B cell (primary cell): Measurements from ENCODE around the gene ATP2A1. TPM values are rescaled to one million over a fixed set of nuclear protein-coding genes. Genes with fewer than 3 reads are reported as not detected.

Source experiments
- ATAC-seq: fragments of 200-7000 bp; cut with Tn5 transposase; one replicate; pipeline ENCODE4 v1.10.0; 2021; ENCODE audit warnings: low read depth, mild to moderate bottlenecking, moderate number of reproducible peaks, moderate library complexity
- CTCF ChIA-PET: fragments of 350-600 bp; sonication (Branson Sonifier 250); formaldehyde crosslinking; loops from one replicate; lab custom pipeline; 2021; ENCODE audit warnings: antibody characterized with exemption, inconsistent platforms; lab: Charles Lee
- POLR2A ChIA-PET: fragments of 350-600 bp; sonication (Branson Sonifier 250); formaldehyde crosslinking; loops from one replicate; lab custom pipeline; 2021; ENCODE audit warnings: antibody characterized with exemption; lab: Charles Lee
- DNase-seq: peaks from one replicate; pipeline ENCODE4 v3.0.0; 2013
- H2AFZ ChIP-seq: 2 replicates; pipeline ENCODE4 v1.6.1; 2012; ENCODE audit warnings: mild to moderate bottlenecking, low read depth, low read length; ENCODE audit not compliant: insufficient read depth, poor library complexity, severe bottlenecking
- H3K27ac ChIP-seq, 2 donors: 1 replicate in 1 of 2; 2 replicates in 1 of 2; pipeline ENCODE4 v1.5.1; 2012 to 2013; ENCODE audit warnings: low read length in 2 of 2, mild to moderate bottlenecking in 2 of 2, moderate library complexity in 1 of 2
- H3K27me3 ChIP-seq, 4 experiments: fragments of 200-600 bp in 1 of 4; sonication (generic) in 1 of 4; replicated peaks in 1 of 4; 1 replicate in 2 of 4; 2 replicates in 2 of 4; pipeline versions ENCODE4 v1.6.1 to v1.7.0; 2013 to 2016; ENCODE audit warnings: low read length in 3 of 4, mild to moderate bottlenecking in 2 of 4, mixed read lengths in 1 of 4, moderate library complexity in 1 of 4; ENCODE audit not compliant: insufficient read depth in 4 of 4, control insufficient read depth in 3 of 4; ENCODE audit errors: control extremely low read depth in 1 of 4
- H3K36me3 ChIP-seq, 2 experiments: replicated peaks in 1 of 2; 1 replicate in 1 of 2; 2 replicates in 1 of 2; pipeline versions ENCODE4 v1.6.1 to v1.7.1; 2013; ENCODE audit warnings: low read length in 1 of 2; ENCODE audit not compliant: insufficient read depth in 2 of 2, control insufficient read depth in 1 of 2; ENCODE audit errors: control extremely low read depth in 1 of 2, extremely low read depth in 1 of 2
- H3K4me1 ChIP-seq, 2 donors: fragments of 200-600 bp in 1 of 2; sonication (generic) in 1 of 2; 1 replicate in 1 of 2; 2 replicates in 1 of 2; pipeline versions ENCODE4 v1.5.1 to v1.6.1; 2013 to 2017; ENCODE audit warnings: low read length in 2 of 2; ENCODE audit not compliant: control insufficient read depth in 2 of 2, insufficient read depth in 2 of 2
- H3K4me2 ChIP-seq: replicated peaks from 2 replicates; pipeline ENCODE3; 2012; ENCODE audit warnings: mild to moderate bottlenecking, low read depth, low read length; ENCODE audit not compliant: poor library complexity, severe bottlenecking
- H3K4me3 ChIP-seq, 5 experiments: fragments of 200-600 bp in 1 of 5; sonication (generic) in 1 of 5; 1 replicate in 3 of 5; 2 replicates in 2 of 5; pipeline versions ENCODE4 v1.5.1 to v1.7.0; 2011 to 2016; ENCODE audit warnings: low read length in 4 of 5, mild to moderate bottlenecking in 4 of 5, low read depth in 2 of 5, control low read depth in 1 of 5, moderate library complexity in 1 of 5; ENCODE audit not compliant: insufficient read depth in 1 of 5; ENCODE audit errors: control extremely low read depth in 1 of 5, extremely low read depth in 1 of 5
- H3K79me2 ChIP-seq: fragments of 200-600 bp; sonication (generic); one replicate; pipeline ENCODE4 v1.6.0; 2016; ENCODE audit warnings: low read length; ENCODE audit not compliant: control insufficient read depth, insufficient read depth
- H3K9ac ChIP-seq: fragments of 200-600 bp; sonication (generic); 2 replicates; pipeline ENCODE4 v1.6.1; 2017; ENCODE audit warnings: mild to moderate bottlenecking, low read length, moderate library complexity
- H3K9me3 ChIP-seq, 3 donors: one replicate each; pipeline versions ENCODE4 v1.6.1 to v1.7.1; 2013; ENCODE audit warnings: low read length in 2 of 3; ENCODE audit not compliant: control insufficient read depth in 2 of 3, insufficient read depth in 1 of 3; ENCODE audit errors: control extremely low read depth in 1 of 3
- H4K20me1 ChIP-seq: 2 replicates; pipeline ENCODE4 v1.6.0; 2012; ENCODE audit warnings: mild to moderate bottlenecking, low read length; ENCODE audit not compliant: insufficient read depth, control insufficient read depth, poor library complexity, severe bottlenecking
- H3K27ac Mint-ChIP-seq: one replicate; pipeline ENCODE4 v1.8.0; 2021; ENCODE audit warnings: mixed read lengths
- H3K27me3 Mint-ChIP-seq: one replicate; pipeline ENCODE4 v1.8.0; 2021; ENCODE audit warnings: mixed read lengths
- H3K4me1 Mint-ChIP-seq: one replicate; pipeline ENCODE4 v1.8.0; 2021; ENCODE audit warnings: mixed read lengths
- H3K4me3 Mint-ChIP-seq: one replicate; pipeline ENCODE4 v1.8.0; 2021; ENCODE audit warnings: mixed read lengths
- H3K9me3 Mint-ChIP-seq: one replicate; pipeline ENCODE4 v1.8.0; 2022; ENCODE audit warnings: mixed read lengths; ENCODE audit not compliant: insufficient read depth
- CTCF ChIP-seq: fragments of 200-600 bp; IDR thresholded peaks from one replicate; pipeline ENCODE4 v1.8.0; 2022; ENCODE audit warnings: antibody characterized with exemption, mild to moderate bottlenecking
- EZH2 ChIP-seq: IDR thresholded peaks from 2 replicates; pipeline ENCODE4 v1.6.1; 2012; ENCODE audit warnings: borderline replicate concordance, low read depth, mild to moderate bottlenecking, moderate library complexity, low read length; ENCODE audit not compliant: insufficient read depth, poor library complexity, severe bottlenecking
- WGBS: methylation state at CpG from one replicate; pipeline ENCODE4 v1.1.5; 2013; ENCODE audit warnings: missing lambda C conversion rate; ENCODE audit not compliant: insufficient coverage; 5-methylcytosine and 5-hydroxymethylcytosine counted together
- intact Hi-C: fragments of 100-400 bp; cut with micrococcal nuclease; formaldehyde crosslinking; loops from one replicate; pipeline ENCODE4 v1.10.0; 2022
- polyA plus RNA-seq: library from polyadenylated mRNA; depleted of rRNA; stranded (reverse); fragments of >200 nt; gene quantifications from 2 replicates; pipeline ENCODE4 v1.2.3, GENCODE V29; 2012
- total RNA-seq, 2 donors: library from RNA; stranded (reverse); fragments of 120-200 nt in 1 of 2; gene quantifications; 1 replicate in 1 of 2; 2 replicates in 1 of 2; pipeline versions ENCODE4 v1.2.3 to v1.2.4, GENCODE V29; 2013 to 2022

ATP2A1 gene
- total and polyA plus RNA-seq, 2 donors (not counting 1 experiment from before 2014, with no cell fraction given) = 0.31 to 0.84 TPM

- no peak overlapping the region for H3K4me3 Mint-ChIP-seq
- WGBS = 98% methylated on average over 5 of the region's 11 CpGs
These were observed 21.7 kb downstream of the ATP2A1 start for GRCh38 chr16:28899882-28900590.

More at GRCh38 chr16:28899882-28900590, 21.7 kb downstream of the ATP2A1 start:
- H3K79me2 ChIP-seq = no peaks in the 10 kb centered on the region
- TF ChIP-seq CTCF (no peak), EZH2 (no peak)
- H2AFZ ChIP-seq = no peak overlapping the region
- H3K27me3 Mint-ChIP-seq = no peaks in the 10 kb centered on the region
- peaks cover 19% of the 10 kb centered on the region for H3K4me1 Mint-ChIP-seq
- H3K4me3 ChIP-seq = no peak overlapping the region
- no peaks in the 10 kb centered on the region for H3K9me3 ChIP-seq
- peaks cover 12 to 16% of the 10 kb centered on the region in 2 donors for H3K4me1 ChIP-seq
- no peaks in the 10 kb centered on the region for H3K27me3 ChIP-seq
- no peak for DNase-seq
- no peak for ATAC-seq
- peak overlapping the region; percentile 37 for H3K27ac Mint-ChIP-seq
- H3K4me2 ChIP-seq = no peak overlapping the region
- H3K9me3 Mint-ChIP-seq = no peaks in the 10 kb centered on the region
- H4K20me1 ChIP-seq = peaks cover 10% of the 10 kb centered on the region
- H3K9ac ChIP-seq = no peak overlapping the region
- CTCF ChIA-PET = interaction anchor here (0.9 to 2.8 kb wide), 2 partner anchors 29 to 45 kb away, joined by 3 to 8 read pairs; no protein-coding TSS in a partner anchor
- peaks cover 2 to 16% of the 10 kb centered on the region in 2 experiments for H3K36me3 ChIP-seq
- intact Hi-C loops = no loop called here
- POLR2A ChIA-PET = no interaction called here
- no peak overlapping the region for H3K27ac ChIP-seq
